ENCODE measurements around the gene PTCH2.

Gene PTCH2

DNA sequence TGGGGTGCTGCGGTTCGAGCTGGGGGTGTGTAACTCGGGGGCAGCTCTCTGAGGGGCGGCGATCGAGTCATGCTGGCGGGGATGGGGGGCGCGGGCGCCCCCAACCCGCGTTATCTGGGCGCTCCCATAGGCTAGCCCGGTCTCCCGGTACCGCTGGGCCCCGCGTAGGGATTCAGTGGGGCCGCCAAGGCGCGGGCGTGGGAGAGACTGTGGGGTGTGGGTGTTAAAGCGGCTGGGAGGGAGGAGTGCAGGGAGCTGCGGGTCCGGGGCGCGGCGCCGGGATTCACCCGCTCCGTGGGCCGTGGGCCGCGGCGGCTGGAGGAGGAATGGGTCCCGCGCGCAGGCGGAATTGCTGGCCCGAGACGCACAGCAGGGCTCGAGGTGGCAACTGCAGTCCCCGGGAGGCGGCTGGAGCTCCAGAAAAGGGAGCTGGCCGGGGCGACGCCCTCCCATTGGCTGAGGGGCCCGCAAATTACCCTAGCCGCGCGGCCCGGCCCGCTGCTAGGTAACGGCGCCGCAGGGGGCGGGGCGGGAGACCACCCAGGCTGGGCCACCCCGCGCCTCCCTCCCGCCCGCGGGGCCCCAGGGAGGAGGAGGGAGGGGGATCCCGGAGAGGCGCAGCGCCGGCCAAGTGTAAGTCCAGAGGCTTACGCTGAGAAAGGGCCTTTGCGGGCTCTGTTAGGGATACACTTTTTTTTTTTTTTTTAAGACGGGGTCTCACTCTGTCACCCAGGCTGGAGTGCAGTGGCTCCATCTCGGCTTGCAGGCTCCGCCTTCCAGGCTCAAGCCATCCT, at the start of gene PTCH2 (continued):
- TF ChIP-seq ZNF274 (IDR thresholded peaks at IDR 0.05; ENCODE audit: low read length) (no peak), ZNF274 (tag by site-specific recombination; IDR thresholded peaks at IDR 0.05; ENCODE audit: borderline replicate concordance) (no peak), ZNF677 (tag by site-specific recombination; IDR thresholded peaks at IDR 0.05) (no peak), ZNF510 (tag by site-specific recombination; IDR thresholded peaks at IDR 0.05; ENCODE audit: insufficient replicate concordance) (no peak), ZNF24 (tag by site-specific recombination; IDR thresholded peaks at IDR 0.05) (no peak), ZNF433 (tag by site-specific recombination; IDR thresholded peaks at IDR 0.05; ENCODE audit: low read depth) (no peak), ZNF623 (tag by site-specific recombination; IDR thresholded peaks at IDR 0.05) (no peak; the same call in 1 of the 2 replicates), KLF9 (tag by site-specific recombination; IDR thresholded peaks at IDR 0.05; ENCODE audit: low read depth) (peak; percentile 37; the same call in 1 of the 2 replicates), ZFP69B (tag by site-specific recombination; IDR thresholded peaks at IDR 0.05) (peak; percentile 87), ZSCAN18 (tag by site-specific recombination; IDR thresholded peaks at IDR 0.05) (no peak), ZFP41 (tag by site-specific recombination; IDR thresholded peaks at IDR 0.05; ENCODE audit: borderline replicate concordance) (no peak), ZNF175 (tag by site-specific recombination; IDR thresholded peaks at IDR 0.05) (no peak), ZNF488 (tag by site-specific recombination; IDR thresholded peaks at IDR 0.05) (no peak), PRDM1 (tag by site-specific recombination; IDR thresholded peaks at IDR 0.05) (no peak), ZNF501 (tag by site-specific recombination; IDR thresholded peaks at IDR 0.05) (peak; percentile 83), GLI2 (tag by site-specific recombination; IDR thresholded peaks at IDR 0.05; ENCODE audit: borderline replicate concordance, low read depth) (no peak), ZNF292 (tag by site-specific recombination; IDR thresholded peaks at IDR 0.05; ENCODE audit: borderline replicate concordance, low read depth) (no peak), ZNF830 (tag by site-specific recombination; IDR thresholded peaks at IDR 0.05; ENCODE audit: low read depth) (no peak), ZNF221 (tag by site-specific recombination; IDR thresholded peaks at IDR 0.05; ENCODE audit: borderline replicate concordance) (no peak), ZBTB7A (tag by site-specific recombination; IDR thresholded peaks at IDR 0.05; ENCODE audit: low read depth) (no peak), ZNF114 (tag by site-specific recombination; IDR thresholded peaks at IDR 0.05) (no peak), PRDM2 (tag by site-specific recombination; IDR thresholded peaks at IDR 0.05; ENCODE audit: borderline replicate concordance) (no peak), ZNF133 (tag by site-specific recombination; IDR thresholded peaks at IDR 0.05) (no peak), OVOL3 (tag by site-specific recombination; IDR thresholded peaks at IDR 0.05) (no peak)
- TF ChIP-seq, protein P1, sequence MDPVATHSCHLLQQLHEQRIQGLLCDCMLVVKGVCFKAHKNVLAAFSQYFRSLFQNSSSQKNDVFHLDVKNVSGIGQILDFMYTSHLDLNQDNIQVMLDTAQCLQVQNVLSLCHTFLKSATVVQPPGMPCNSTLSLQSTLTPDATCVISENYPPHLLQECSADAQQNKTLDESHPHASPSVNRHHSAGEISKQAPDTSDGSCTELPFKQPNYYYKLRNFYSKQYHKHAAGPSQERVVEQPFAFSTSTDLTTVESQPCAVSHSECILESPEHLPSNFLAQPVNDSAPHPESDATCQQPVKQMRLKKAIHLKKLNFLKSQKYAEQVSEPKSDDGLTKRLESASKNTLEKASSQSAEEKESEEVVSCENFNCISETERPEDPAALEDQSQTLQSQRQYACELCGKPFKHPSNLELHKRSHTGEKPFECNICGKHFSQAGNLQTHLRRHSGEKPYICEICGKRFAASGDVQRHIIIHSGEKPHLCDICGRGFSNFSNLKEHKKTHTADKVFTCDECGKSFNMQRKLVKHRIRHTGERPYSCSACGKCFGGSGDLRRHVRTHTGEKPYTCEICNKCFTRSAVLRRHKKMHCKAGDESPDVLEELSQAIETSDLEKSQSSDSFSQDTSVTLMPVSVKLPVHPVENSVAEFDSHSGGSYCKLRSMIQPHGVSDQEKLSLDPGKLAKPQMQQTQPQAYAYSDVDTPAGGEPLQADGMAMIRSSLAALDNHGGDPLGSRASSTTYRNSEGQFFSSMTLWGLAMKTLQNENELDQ (tag by site-specific recombination; IDR thresholded peaks at IDR 0.05; ENCODE audit: low read depth) = no peak
- TF ChIP-seq, protein P2, sequence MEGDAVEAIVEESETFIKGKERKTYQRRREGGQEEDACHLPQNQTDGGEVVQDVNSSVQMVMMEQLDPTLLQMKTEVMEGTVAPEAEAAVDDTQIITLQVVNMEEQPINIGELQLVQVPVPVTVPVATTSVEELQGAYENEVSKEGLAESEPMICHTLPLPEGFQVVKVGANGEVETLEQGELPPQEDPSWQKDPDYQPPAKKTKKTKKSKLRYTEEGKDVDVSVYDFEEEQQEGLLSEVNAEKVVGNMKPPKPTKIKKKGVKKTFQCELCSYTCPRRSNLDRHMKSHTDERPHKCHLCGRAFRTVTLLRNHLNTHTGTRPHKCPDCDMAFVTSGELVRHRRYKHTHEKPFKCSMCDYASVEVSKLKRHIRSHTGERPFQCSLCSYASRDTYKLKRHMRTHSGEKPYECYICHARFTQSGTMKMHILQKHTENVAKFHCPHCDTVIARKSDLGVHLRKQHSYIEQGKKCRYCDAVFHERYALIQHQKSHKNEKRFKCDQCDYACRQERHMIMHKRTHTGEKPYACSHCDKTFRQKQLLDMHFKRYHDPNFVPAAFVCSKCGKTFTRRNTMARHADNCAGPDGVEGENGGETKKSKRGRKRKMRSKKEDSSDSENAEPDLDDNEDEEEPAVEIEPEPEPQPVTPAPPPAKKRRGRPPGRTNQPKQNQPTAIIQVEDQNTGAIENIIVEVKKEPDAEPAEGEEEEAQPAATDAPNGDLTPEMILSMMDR (tag by site-specific recombination; IDR thresholded peaks at IDR 0.05) = no peak

Measured in HEK293 (cell line).